Body of pancreas (tissue), 4 donors: Measurements from ENCODE around the gene MYO18B.

ENCODE experiments used
- CTCF ChIP-seq, 7 experiments: fragments of 450-650 bp in 4 of 7; fragments of 200-600 bp in 3 of 7; sonication (generic) in 3 of 7; IDR thresholded peaks; one replicate each; pipeline ENCODE4 v1.5.1; 2016 to 2019; ENCODE audit warnings: antibody characterized with exemption in 7 of 7
- POLR2A ChIP-seq, 3 donors: fragments of 450-650 bp; IDR thresholded peaks; one replicate each; pipeline ENCODE4 v1.6.1; 2016; ENCODE audit warnings: antibody characterized with exemption in 3 of 3, mild to moderate bottlenecking in 2 of 3

- TF ChIP-seq CTCF (IDR thresholded peaks at IDR 0.05) (no peak), POLR2A (IDR thresholded peaks at IDR 0.05) (no peak)
These were observed 285.4 kb downstream of the MYO18B start for GRCh38 chr22:26027341-26027740.
